Umbilical cord (tissue), 2 donors: ENCODE measurements around the gene SENP1. TPM values are rescaled to one million over a fixed set of nuclear protein-coding genes. Genes with fewer than 3 reads are reported as not detected.

ENCODE experiments used
- DNase-seq: peaks from one replicate; pipeline ENCODE4 v3.0.0-alpha.2; 2015; ENCODE audit warnings: low spot score
- total RNA-seq: library from RNA; depleted of rRNA; stranded (reverse); fragments of >200 nt; gene quantifications from one replicate; pipeline ENCODE4 v1.2.3, GENCODE V29; 2014; ENCODE audit warnings: low replicate concordance; ENCODE audit not compliant: insufficient read depth

The SENP1 gene
- total RNA-seq, 1 donor from 2014 or later = 45.0 TPM

DNA sequence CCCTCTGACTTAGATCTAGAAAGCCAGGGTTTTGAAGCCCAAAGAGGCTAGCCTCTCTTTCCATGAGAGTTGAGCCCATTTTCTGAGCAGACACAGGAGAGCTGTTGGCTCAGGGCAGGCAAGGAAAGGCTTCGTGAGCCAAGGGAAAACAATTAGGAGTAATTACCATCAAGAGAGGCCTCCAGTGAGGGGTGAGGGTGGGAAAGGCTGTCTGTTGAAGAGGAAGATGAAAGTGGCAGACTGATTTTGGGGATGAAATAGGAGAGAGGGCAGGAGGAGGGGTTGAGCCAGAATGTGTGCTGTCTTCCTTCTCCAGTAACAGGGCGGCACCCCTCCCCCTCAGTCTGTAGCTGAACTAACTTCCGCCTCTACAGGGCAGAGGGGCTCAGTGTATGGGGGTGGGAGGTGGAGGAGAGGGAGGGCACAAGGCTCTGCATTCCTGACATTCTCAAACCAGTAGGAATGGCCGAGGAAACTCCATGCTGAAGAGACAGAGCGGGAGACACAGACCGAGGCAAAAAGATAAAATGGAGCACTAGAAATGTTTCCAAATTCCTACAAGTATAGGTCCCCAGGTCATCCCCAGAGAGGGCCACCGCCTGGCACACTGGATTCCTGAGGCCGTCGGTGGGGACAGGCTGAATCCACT lies 68.5 kb downstream of the SENP1 start:
- DNase-seq = peak; percentile 80

DNA sequence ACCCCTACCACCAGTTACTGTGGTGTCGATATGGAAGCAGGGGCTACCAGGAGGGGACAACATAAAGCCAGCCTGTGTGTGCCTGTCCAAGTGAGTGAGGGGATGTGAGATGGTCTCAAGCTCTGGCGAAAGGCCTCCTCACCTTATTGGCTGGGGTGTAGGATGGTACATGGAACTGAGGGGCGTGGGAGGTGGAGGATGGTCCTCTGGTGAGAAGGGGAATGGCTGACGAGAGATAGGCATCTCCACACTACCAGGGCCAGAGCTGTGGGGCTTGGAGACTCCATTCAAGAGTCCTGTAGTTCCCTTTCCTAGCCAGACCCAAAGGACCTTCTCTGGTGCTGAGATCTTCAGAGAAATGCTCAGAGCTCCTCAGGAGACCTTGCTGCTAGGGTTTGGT lies 69.1 kb downstream of the SENP1 start:
- no peak for DNase-seq

DNA sequence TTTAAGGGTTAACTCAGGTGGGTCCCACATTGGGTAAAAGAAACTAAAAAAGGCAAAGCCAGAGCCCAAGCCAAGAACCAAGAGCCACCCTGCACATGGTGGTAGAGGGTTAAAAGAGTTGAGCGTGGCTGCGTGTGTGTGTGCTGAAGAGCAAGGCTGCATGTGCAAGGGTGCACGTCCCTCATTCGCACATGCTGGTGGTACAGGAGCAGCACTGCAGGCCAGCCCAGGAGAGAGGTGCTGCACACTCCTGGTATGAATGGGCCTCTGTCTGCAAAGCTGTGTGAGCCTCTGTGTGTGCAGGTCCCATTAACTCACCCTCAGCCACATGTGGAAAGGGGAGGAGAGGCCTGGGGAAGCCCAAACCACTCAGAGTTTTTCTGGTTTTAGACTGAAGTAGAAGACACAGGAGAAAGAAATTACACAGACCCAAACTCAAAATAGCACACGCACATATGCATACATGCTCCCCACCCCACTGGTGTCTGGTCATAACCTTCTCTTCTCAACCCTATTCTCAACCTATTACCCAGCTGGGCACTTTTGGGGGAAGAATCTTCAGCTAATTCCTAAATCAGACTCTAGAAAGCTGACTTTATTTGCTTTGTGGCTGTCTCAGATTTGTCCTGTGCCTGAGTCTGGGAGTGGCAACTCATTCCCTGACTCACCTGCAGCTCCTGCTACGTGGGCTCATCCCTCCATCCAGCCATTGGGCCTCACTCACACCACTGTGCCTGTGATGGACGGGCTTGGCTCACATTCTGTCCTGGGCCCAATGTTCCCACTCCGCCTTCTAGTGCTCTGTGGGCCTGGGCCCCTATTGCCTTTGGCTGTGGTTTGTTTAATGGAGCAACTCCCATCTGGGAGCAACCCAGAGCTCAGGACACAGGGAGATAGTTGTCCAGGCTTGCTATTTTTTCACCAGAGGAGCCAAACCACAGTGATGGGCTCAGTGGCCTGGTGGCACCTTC lies 70.8 kb downstream of the SENP1 start:
- DNase-seq = no peak

DNA sequence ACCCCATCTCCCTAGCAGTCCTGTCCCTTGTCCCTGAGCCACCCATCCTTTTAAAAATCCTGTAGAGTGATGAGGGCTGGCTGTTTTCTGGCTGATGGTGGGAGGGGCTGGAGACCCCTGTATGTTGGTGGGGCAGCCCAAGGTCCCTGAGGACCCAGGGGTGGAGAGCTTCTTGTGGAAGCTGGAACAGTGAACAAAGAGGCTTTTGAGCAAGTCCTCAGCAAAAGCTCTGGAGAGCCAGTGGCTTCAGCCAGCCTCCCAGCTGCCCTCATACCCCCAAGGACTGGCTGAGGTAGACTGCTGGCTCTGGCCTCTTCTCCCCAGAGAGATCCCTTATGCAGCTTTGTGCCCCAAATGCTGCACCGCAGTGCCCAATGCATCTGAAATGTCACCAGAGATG lies 72.4 kb downstream of the SENP1 start:
- DNase-seq = no peak

DNA sequence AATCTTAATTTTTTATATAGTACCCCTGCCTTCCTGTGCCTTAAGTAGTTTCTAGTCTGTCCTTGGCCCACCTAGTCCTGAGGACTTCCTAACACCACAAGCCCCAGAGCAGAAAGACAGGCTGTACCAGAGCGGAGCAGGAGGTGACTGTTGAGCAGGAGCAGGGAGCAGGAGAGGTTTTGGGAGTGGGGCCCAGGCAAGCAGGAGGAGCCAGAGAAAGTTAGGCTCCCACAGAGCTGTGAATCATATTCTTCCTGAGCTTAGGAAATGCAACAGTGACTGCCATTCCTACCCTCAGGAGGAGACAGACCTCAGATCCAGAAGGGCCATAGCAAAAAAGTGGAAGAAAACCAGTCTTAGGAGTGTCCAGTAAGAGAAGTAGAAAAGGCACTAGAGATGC lies 73.3 kb downstream of the SENP1 start:
- peak; percentile 22 for DNase-seq

DNA sequence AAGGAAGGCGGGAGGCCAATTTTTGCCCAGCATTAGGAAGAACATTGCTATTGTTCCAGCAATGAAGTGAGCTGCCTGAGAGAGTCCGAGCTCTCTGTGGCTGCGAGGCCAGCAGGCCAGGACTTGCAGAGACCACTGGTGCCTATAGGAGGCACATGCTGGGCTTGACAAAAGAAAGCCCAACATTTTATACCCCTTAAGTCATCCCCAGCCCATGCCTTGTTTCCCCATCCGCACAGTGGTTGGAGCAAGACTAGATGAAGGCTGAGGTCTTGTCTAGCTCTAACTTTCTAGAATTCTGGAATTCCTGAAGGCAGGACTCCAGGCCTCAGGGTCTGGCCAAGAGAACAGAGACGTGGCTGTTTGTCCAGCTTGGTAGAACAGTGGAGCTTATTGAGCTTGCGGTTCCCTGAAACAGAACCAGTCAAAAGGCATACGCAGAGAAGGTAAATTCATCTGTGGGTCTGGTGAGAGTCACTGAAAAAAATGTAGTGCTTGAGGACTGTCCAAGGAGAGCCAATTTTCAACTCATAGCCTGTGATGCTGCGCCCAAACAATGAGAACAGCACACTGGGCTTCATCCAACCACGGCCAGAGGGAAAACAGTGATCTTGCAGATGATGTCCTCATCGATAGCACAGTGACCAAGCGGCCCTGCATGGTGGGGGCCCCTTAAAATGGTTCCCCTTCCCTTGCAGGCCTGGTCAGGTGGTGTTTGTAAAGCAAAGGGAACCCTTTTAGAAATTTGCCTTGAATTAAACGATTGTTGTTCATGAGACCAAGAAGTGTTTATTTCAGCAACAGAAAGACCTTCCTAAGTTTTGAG lies 74.5 kb downstream of the SENP1 start:
- DNase-seq = no peak

DNA sequence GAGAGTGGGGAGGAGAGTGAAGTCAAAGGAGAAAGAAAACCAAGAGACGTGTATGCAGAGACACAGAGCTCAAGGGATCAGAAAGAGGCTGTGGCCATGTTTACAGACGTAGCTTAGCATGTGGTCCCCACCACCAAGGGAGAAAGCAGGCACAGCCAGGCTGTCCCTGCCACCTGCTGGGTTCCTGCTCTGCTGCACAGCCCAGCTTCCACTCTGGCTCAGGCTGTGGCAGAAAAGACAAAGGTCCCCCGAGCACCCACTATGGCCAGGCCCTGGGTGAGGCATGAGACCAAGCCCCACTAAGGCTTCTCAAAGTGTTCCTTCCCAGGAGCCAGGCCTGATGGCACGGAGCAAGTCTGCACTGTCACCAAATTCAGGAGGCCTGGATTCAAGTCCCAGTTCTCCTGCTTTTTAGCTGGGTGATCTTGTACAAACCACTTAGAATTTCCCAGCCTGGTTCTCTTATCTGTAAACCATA lies 75.7 kb downstream of the SENP1 start:
- no peak for DNase-seq

DNA sequence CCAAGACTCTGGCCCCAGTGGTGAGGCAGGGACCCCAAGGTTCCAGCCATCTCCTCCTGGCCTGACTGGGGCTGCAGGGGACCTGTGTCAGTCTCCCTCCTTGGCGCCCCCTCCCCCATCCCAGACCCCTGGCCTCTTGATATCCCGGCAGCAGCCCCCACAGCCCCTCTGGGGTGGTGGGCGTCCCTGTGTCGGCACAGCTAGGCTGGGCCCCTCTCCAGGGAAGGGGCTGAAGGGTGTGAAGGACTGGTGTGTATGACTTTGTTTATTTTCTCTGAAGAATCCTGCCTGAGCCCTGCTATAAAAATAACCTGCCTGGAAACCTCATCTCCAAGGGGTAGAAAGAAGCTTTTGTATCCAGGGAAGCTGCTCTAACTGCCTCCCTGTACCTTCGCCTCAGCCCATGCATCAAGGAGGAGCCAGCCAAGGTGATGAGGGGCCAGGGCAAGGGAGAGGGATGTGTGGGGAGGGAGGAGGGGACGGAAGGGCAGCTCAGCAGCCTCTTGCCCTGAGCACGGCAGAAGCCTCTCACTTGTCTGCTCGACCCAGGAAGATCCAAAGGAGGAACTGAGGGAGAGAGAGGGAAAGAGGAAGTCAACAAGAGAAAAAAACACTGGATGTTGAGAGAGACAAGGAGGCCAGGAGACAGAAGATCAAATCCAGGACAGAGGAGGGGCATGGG lies 76.2 kb downstream of the SENP1 start:
- DNase-seq = peak; percentile 18

DNA sequence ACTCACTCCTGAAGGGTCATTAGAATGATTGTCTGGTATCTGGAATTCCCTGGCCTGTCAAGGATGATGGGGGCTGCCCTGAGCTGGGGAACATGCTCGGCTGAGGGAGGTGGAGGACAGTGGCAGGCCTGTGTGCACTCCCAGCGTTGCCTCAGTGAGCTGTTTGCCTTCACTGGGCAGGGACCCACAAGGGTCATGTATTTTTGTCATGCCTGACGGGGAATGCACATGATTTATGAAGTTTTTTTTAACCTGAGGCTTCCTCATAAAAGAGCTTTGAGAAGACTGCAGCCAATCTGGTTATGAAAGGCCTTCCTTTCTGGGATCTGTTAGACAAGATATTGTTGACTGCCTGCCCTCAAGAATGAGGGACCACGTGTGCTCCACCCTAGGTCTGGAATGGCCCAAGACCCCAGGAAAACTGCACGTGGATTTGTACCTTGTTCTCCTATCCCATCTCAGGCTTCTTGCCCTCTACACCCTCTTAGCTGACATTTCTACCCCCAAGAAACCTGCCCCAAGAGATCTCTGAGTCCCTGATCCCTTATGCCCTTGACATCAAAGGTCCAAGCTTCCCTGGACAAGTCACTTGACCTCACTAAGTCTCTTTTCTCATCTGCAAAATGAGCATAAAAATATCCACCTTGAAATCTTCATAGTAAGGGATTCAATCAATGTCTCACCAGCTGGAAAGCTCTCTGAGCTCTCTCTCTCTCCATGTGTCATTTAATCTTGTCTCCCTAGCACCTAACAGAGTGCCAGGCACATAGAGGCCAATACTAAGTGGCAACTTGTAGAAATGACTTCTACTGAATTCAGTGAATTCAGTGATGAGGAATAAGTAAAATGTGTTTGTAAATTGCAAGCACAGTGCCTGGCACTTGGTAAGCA lies 77.1 kb downstream of the SENP1 start:
- peak; percentile 35 for DNase-seq

DNA sequence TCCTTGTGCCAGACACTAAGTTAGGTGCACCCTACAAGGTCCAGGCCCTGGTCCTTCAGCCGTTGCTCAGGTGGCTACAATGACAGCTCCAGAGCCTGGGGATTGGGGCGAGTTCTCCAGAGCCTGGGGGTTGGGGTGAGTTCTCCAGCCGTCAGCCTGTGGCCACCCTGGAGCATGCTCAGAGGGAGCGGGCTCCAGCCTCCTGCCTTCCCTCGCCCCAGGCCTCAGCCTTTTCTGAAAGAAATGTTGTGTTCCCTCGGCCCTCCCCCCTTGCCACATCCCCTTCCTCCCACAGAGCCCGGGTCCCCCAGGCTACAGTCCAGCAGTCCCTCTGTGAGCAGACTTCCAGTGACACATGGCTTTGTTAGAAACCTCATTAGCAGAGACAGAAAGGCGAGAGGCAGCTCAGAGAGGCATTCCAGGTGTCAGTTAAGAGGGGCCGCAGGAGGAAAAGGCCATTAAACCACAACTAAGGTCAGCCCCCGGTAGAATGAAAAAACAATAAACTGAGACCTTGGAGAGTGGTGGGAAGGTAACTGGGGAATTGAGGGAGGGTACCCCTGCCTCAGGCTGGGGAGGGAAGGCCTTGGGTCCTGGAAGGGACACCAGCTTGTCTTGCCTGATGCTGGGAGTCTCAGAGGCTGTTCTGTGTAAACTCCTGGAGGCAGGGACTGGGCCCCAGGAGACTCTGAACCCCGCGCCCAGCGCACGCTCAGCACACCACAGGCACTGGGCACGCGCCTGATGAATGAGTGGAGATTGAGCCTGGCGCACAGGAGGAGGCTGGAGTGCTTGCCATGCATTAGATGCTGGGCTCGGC lies 78.5 kb downstream of the SENP1 start:
- no peak for DNase-seq

DNA sequence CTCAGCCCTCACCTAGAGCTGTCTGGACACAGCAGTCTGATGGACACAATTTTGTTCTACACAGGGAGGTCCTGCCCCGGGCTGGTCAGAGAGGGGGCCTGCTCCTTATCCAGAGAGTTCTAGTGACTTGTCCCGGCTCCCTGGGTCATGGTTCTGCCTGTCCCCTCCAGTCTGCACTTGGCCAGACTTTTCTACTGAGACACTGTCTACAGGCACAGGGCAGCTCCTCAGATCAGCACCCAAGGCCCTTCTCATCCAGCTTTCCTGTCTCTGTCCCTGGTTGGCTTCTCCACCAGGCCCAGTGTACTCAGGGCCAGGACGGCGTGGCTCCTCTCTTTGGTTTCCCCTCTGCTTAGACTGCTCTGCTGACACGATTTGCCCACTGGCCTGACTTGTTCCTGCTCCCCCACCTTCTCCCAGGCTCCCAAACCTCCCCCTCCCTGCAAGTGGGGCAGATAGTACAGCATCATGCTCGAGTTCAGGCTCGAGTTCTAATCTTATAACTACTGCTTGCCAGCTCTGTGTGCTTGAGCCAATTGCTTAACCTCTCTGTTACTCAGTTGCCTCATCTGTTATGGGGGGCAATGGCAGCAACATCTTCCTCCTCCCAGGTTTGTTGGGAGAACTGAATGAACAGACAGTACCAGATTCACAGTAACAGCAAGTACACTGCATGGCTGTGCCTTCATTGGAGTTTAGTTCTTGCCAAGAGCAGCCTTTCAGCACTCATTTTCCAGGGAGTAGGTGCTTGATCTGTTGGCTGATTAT lies 79.6 kb downstream of the SENP1 start:
- DNase-seq = no peak

DNA sequence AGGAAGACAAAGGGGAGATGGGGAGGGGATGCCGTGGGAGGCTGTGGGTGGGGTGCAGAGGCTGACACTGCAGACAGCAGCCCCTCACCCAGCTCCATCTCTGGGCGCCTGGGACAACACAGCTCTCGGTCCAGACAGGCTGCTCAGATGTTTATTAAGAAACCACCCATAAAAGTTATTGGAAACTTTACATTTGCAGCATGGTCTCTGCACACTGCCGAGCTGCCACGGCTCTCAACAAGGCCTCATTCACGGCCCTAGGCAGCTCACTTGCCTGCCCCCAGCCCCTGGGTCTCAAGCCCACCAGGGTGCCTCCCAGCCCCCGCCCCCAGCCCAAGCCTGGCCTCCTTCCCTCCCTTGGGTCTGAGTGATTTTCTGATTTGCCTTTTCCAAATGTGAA lies 80.6 kb downstream of the SENP1 start:
- no peak for DNase-seq

DNA sequence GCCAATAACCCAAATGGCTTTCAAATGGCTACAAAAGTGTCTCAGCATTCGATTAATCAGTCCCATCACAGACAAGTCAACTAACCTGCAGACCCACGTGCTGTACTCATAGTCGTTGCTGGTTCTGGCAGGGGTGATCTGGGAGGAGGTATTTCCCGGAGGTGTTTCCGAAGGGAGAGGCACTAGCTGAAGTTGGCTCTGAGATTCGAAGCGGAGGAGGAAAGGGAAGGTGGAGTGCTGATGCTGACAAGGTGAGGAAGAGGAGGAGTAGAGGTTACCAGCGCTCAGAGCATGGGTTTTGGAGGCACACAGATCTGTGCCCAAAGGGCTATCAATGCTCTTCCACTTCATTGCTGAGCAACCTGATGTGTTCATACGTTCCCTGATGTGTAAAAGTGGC lies 81.1 kb downstream of the SENP1 start:
- DNase-seq = no peak

DNA sequence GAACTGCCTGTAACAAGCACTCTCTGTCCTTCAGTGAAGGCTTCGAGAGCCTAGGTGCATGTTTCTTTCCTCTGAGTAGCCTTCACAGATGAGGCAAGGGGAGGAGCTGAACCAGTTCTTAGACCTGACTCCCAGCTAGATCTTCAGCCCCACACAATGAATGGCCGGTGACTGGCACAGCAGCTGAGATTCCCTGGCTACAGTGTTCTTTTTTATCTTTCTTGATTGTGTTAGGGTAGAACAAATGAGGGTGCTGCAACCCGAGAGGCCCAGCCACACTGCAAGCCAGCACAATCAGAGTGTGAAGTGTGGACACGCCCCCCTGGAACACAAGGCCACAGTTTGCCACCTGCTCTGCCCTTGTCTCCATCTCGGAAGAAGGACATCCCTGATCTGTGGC lies 82.5 kb downstream of the SENP1 start:
- no peak for DNase-seq

DNA sequence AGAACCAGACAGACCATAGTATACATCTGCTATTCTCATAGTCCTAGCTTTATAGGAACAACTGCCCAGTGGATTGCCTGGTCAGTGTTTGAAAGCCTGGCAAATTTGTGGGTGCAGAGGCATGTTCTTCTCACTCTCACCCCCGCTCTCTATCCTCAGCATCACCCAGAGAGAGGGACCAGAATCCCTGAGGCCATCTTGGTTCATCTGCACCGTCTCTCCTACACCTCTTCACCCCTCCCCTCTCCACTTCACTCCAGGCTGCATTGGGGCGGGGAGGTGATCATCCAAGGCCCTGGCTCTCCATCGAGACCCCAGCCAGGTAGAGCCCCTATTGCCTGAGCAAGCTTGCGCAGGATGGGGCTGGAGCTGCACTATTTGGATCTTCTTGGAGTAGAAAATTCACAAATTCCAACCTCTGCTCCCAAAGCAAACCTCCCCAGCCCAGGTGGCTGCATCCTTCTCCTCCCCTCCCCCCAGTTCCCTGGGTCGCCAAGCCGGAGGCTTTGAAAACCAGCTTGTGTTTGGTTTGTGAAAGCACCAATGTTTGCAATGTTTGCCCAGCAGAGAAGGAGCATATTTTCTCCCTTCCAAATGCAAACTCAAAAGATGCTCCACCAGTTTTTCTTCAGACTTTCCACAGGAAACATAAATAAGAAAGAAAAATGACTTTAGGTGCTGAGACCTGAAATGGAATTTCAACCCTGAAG lies 83.0 kb downstream of the SENP1 start:
- no peak for DNase-seq

DNA sequence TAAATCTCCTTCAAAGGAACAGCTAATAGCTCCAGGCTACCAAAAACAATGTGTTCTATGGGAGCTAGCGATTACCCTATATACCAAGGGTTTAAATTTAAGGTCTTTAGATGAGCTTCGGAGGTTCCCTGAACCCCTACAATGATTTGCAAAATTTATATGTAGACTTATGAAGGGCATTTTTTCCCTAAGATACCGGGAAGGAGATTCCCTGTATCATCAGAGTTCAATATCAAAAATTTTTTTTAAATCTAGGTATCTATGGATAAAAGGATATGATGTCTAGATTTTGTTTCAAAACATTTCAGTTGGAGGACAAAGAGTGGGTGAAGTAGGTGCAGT lies 83.7 kb downstream of the SENP1 start:
- no peak for DNase-seq

DNA sequence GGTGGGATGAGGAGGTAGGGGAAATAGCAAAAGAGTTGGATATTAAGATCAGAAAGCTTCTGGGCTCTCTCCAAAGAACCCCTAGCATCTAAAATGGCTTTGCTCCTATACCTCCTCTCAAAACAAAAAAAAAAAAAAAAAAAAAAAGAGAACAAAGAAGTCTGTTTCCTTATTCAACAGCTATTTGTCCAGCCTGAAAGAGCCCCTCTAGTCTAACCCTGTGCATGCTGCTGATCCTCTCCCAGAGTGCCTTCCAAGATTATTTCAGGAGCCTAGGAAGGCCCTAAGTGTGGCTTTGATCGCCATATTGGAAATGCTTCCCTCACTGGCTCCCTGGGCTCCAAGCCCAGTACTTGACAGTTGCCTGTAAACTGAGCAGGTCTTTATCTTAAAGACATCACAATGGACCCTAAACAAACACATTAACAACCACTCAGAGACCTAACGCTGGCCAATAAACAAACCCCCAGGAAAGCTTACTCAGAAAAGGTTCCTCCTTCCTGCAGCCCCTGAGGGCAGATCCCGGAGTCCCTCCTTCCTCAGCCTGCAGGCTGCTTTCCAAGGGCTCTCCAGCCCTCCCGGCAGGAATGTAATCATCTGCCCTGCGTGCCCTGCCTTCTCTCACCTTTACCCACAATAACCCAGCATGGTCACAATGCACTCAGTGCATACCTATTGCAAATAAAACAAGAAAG lies 84.2 kb downstream of the SENP1 start:
- no peak for DNase-seq
